Activated T-helper 17 cell treated with anti-CD3 and anti-CD28 coated beads, Interleukin-2, amount 50 U/mL, for 72 hours (primary cell): Measurements from ENCODE around the gene TAS2R8. TPM values are rescaled to one million over a fixed set of nuclear protein-coding genes. Genes with fewer than 3 reads are reported as not detected.
"Not testable (repeated sequence)": the region's sequence is repeated elsewhere in the genome, so short reads cannot be mapped to it uniquely, and the experiment has no call there.

Experiments used
- ATAC-seq: fragments of 150-1000 bp; cut with Tn5 transposase; replicated peaks from 2 replicates; pipeline ENCODE4 v1.10.0; 2021; ENCODE audit warnings: mild to moderate bottlenecking, moderate library complexity
- H3K27ac Mint-ChIP-seq: one replicate; pipeline ENCODE4 v1.8.0; 2022; ENCODE audit warnings: mixed read lengths
- H3K27me3 Mint-ChIP-seq: one replicate; pipeline ENCODE4 v1.8.0; 2022; ENCODE audit warnings: mixed read lengths
- H3K36me3 Mint-ChIP-seq: one replicate; pipeline ENCODE4 v1.8.0; 2022; ENCODE audit warnings: low read depth, mild to moderate bottlenecking, mixed read lengths
- H3K4me1 Mint-ChIP-seq: one replicate; pipeline ENCODE4 v1.8.0; 2022; ENCODE audit warnings: mixed read lengths
- H3K4me3 Mint-ChIP-seq: one replicate; pipeline ENCODE4 v1.8.0; 2022; ENCODE audit warnings: mild to moderate bottlenecking, mixed read lengths
- H3K9me3 Mint-ChIP-seq: one replicate; pipeline ENCODE4 v1.8.0; 2022; ENCODE audit warnings: mixed read lengths
- total RNA-seq, 2 donors: library from RNA; stranded (reverse); gene quantifications; one replicate each; pipeline ENCODE4 v1.2.3, GENCODE V29; 2022

Gene TAS2R8
- total RNA-seq, 2 donors from 2014 or later = not detected

- Mint-ChIP-seq H3K4me3 (no peak overlapping the region), H3K9me3 (no peaks in the 10 kb centered on the region), H3K27ac (no peak overlapping the region), H3K4me1 (no peaks in the 10 kb centered on the region), H3K27me3 (peaks cover 23% of the 10 kb centered on the region), H3K36me3 (no peaks in the 10 kb centered on the region)
- ATAC-seq = no peak
Observed at GRCh38 chr12:10801741-10802140, 5.3 kb downstream of the TAS2R8 start.

- Mint-ChIP-seq H3K27me3 (peaks cover 14% of the 10 kb centered on the region), H3K9me3 (peaks cover 7% of the 10 kb centered on the region), H3K4me1 (peaks cover 4% of the 10 kb centered on the region), H3K27ac (no peak overlapping the region), H3K36me3 (no peaks in the 10 kb centered on the region), H3K4me3 (no peak overlapping the region)
- no peak for ATAC-seq
Observed at GRCh38 chr12:10794222-10794621, 12.9 kb downstream of the TAS2R8 start.

- not testable (repeated sequence) for H3K27ac Mint-ChIP-seq, H3K9me3 Mint-ChIP-seq, H3K4me3 Mint-ChIP-seq, H3K36me3 Mint-ChIP-seq, ATAC-seq, H3K4me1 Mint-ChIP-seq
- peaks cover 10% of the 10 kb centered on the region for H3K27me3 Mint-ChIP-seq
Observed at GRCh38 chr12:10791769-10792168, 15.3 kb downstream of the TAS2R8 start.

GRCh38 chr12:10783252-10783651, 23.8 kb downstream of the TAS2R8 start:
- Mint-ChIP-seq H3K36me3 (no peaks in the 10 kb centered on the region), H3K9me3 (no peaks in the 10 kb centered on the region), H3K27me3 (peaks cover 9% of the 10 kb centered on the region), H3K4me1 (no peaks in the 10 kb centered on the region), H3K4me3 (no peak overlapping the region), H3K27ac (no peak overlapping the region)
- ATAC-seq = no peak

GRCh38 chr12:10779103-10779502, 28.0 kb downstream of the TAS2R8 start:
- H3K36me3 Mint-ChIP-seq = no peaks in the 10 kb centered on the region
- H3K27ac Mint-ChIP-seq = no peak overlapping the region
- H3K4me1 Mint-ChIP-seq = no peaks in the 10 kb centered on the region
- no peak for ATAC-seq
- H3K27me3 Mint-ChIP-seq = peaks cover 13% of the 10 kb centered on the region
- H3K9me3 Mint-ChIP-seq = no peaks in the 10 kb centered on the region
- H3K4me3 Mint-ChIP-seq = no peak overlapping the region

- Mint-ChIP-seq H3K4me1 (no peaks in the 10 kb centered on the region), H3K27ac (no peak overlapping the region), H3K4me3 (no peak overlapping the region), H3K27me3 (peaks cover 40% of the 10 kb centered on the region), H3K36me3 (no peaks in the 10 kb centered on the region), H3K9me3 (no peaks in the 10 kb centered on the region)
- no peak for ATAC-seq
Observed at GRCh38 chr12:10771132-10771733, 35.9 kb downstream of the TAS2R8 start.

GRCh38 chr12:10759657-10760056, 47.4 kb downstream of the TAS2R8 start:
- Mint-ChIP-seq H3K27me3 (peaks cover 36% of the 10 kb centered on the region), H3K4me1 (no peaks in the 10 kb centered on the region), H3K36me3 (no peaks in the 10 kb centered on the region), H3K27ac (no peak overlapping the region), H3K9me3 (peaks cover 8% of the 10 kb centered on the region), H3K4me3 (no peak overlapping the region)
- no peak for ATAC-seq

GRCh38 chr12:10756194-10756593, 50.9 kb downstream of the TAS2R8 start:
- ATAC-seq = no peak
- no peaks in the 10 kb centered on the region for H3K4me1 Mint-ChIP-seq
- no peak overlapping the region for H3K27ac Mint-ChIP-seq
- H3K9me3 Mint-ChIP-seq = peaks cover 8% of the 10 kb centered on the region
- H3K4me3 Mint-ChIP-seq = no peak overlapping the region
- no peaks in the 10 kb centered on the region for H3K36me3 Mint-ChIP-seq
- peaks cover 35% of the 10 kb centered on the region for H3K27me3 Mint-ChIP-seq

Other genes with a start within 250 kb of the TAS2R8 start
- gene MAGOHB, start 193.7 kb downstream of the TAS2R8 start, total RNA-seq = 10 to 100 TPM; 40.4 to 68.4 TPM
- under 1 TPM in 1 of 2 donors, not detected in 1; 0.17 TPM for gene STYK1, start 133.2 kb downstream of the TAS2R8 start, total RNA-seq
- 10 to 100 TPM; 23.7 to 81.0 TPM for gene YBX3, start 84.0 kb downstream of the TAS2R8 start, total RNA-seq
- not detected for gene TAS2R7, start 4.7 kb downstream of the TAS2R8 start, total RNA-seq
- gene TAS2R9, start 2.9 kb upstream of the TAS2R8 start, total RNA-seq = not detected
- under 1 TPM; 0.48 to 0.69 TPM for gene TAS2R10, start 19.1 kb upstream of the TAS2R8 start, total RNA-seq
- gene PRR4, start 42.2 kb upstream of the TAS2R8 start, total RNA-seq = 1 to 10 TPM; 2.4 to 3.6 TPM
- 10 to 100 TPM; 18.8 to 24.3 TPM for gene PRH1, start 77.0 kb upstream of the TAS2R8 start, total RNA-seq
- 1 to 10 TPM; 1.2 to 2.1 TPM for gene TAS2R13, start 102.3 kb upstream of the TAS2R8 start, total RNA-seq
- not detected for gene PRH2, start 122.0 kb upstream of the TAS2R8 start, total RNA-seq
- gene TAS2R14, start 132.0 kb upstream of the TAS2R8 start, total RNA-seq = 1 to 10 TPM; 2.4 to 3.7 TPM
- 1 to 10 TPM in 1 of 2 donors, under 1 TPM in 1; 0.84 to 1.7 TPM for gene TAS2R50, start 179.6 kb upstream of the TAS2R8 start, total RNA-seq
- 1 to 10 TPM; 1.9 to 4.4 TPM for gene TAS2R20, start 191.0 kb upstream of the TAS2R8 start, total RNA-seq
- gene TAS2R19, start 215.3 kb upstream of the TAS2R8 start, total RNA-seq = 1 to 10 TPM; 3.9 to 6.5 TPM
- 1 to 10 TPM; 2.1 to 8.0 TPM for gene TAS2R31, start 224.1 kb upstream of the TAS2R8 start, total RNA-seq